Spleen (tissue), 7 donors: ENCODE measurements around the gene ENGASE.

ENCODE experiments used
- POLR2A ChIP-seq, 3 donors: fragments of 450-650 bp; IDR thresholded peaks; one replicate each; pipeline ENCODE4 v1.5.1; 2017; ENCODE audit warnings: antibody characterized with exemption in 3 of 3, mild to moderate bottlenecking in 1 of 3
- TF ChIP-seq, protein P1 (sequence below), 11 experiments: fragments of 200-600 bp in 7 of 11; fragments of 450-650 bp in 4 of 11; sonication (generic) in 4 of 11; IDR thresholded peaks in 8 of 11; conservative IDR thresholded peaks in 3 of 11; 1 replicate in 7 of 11; 2 replicates in 4 of 11; pipeline versions ENCODE4 v1.4.0 to v1.8.0; 2016 to 2021; ENCODE audit warnings: antibody characterized with exemption in 11 of 11, inconsistent platforms in 4 of 11, mild to moderate bottlenecking in 1 of 11
- donor health status: DM: no; HTN: no; CAD: no; lungs with moderate emphysema.
- donor health status: DM: no; HTN: no; CAD: no.
- donor health status: DM: no; HTN: no; CAD: no.

DNA sequence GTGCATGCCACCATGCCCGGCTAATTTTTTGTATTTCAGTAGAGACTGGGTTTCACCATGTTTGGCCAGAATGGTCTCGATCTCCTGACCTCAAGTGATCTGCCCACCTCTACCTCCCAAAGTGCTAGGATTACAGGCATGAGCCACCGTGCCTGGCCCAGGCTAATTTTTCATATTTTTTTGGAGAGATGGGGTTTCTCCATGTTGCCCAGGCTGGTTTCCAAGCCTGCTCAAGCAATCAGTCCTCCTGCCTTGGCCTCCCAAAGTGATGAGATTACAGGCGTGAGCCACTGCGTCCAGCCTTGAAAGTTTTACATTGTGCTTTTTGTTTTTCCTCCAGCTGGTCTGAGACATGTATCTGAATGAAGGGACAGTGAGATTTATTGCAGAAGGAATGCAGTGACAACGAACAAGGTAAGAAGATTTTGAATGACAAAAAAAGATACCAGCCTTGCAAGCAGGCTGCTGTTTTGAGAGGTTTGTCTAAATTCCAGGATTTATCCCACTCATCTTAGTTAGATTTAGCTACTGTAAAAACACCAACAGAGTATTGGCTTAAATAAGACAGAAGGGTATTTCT is 3.4 kb upstream of the ENGASE start:
- no peak for TF ChIP-seq POLR2A (IDR thresholded peaks at IDR 0.05)
- TF ChIP-seq, protein P1, sequence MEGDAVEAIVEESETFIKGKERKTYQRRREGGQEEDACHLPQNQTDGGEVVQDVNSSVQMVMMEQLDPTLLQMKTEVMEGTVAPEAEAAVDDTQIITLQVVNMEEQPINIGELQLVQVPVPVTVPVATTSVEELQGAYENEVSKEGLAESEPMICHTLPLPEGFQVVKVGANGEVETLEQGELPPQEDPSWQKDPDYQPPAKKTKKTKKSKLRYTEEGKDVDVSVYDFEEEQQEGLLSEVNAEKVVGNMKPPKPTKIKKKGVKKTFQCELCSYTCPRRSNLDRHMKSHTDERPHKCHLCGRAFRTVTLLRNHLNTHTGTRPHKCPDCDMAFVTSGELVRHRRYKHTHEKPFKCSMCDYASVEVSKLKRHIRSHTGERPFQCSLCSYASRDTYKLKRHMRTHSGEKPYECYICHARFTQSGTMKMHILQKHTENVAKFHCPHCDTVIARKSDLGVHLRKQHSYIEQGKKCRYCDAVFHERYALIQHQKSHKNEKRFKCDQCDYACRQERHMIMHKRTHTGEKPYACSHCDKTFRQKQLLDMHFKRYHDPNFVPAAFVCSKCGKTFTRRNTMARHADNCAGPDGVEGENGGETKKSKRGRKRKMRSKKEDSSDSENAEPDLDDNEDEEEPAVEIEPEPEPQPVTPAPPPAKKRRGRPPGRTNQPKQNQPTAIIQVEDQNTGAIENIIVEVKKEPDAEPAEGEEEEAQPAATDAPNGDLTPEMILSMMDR (IDR thresholded peaks at IDR 0.05 in 8 of 11, conservative IDR thresholded peaks at IDR 0.05 in 3 of 11): no peak
